T-helper 1 cell treated with Interleukin-12 subunit alpha and Interleukin-12 subunit beta and Interleukin-4 antibody, amounts not matched to agents 30 ng/mL and 1 ng/mL, for 36 hours (primary cell): Measurements from ENCODE around the gene AK5. TPM values are rescaled to one million over a fixed set of nuclear protein-coding genes. Genes with fewer than 3 reads are reported as not detected.
"Not testable (repeated sequence)": the region's sequence is repeated elsewhere in the genome, so short reads cannot be mapped to it uniquely, and the experiment has no call there.

Experiments used
- intact Hi-C: fragments of 100-400 bp; cut with micrococcal nuclease; formaldehyde crosslinking; loops from one replicate; pipeline ENCODE4 v1.15.1; 2024
- total RNA-seq: library from RNA; stranded (reverse); gene quantifications from 2 replicates; pipeline ENCODE4 v1.2.3, GENCODE V29; 2022

The AK5 gene
- total RNA-seq, 1 donor from 2014 or later: 0.34 TPM

DNA sequence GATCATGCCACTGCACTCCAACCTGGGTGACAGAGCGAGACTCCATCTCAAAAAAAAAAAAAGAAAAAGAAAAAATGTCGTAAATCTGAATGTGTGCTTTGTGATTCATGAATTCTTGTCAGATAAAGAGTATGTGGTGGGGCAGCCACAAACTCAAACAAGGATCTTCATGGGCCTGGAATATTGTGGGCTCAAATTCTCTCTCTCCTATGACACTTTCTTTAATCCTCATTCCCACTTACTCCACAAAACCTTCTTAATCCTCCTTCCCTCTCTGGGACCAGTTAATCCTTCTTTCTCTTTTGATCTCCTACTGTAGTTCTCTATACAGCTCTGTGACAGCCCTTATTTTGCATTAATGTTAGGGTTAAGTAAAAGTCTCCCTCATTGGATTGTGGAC is 112.3 kb downstream of the AK5 start:
- intact Hi-C loops: no loop called here

DNA sequence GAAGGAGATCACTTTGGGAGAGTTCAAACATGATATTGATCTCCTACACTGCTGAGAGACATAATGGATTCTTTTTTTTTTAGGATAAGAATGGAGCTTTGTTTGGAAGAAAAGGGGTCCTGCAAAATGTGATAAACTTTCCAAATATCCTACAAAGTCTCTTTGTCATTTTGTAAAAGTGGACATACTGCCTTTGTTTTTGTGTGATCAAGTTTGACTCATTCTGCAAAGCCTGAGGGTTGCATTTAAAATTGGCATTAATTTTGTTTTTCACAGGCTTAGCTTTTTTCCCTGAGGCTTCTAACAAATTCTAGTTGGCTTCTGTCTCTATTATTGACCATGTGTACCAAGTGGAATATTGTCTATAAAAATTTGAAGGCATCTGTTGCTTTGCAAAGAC is 113.2 kb downstream of the AK5 start:
- intact Hi-C loops: no loop called here

DNA sequence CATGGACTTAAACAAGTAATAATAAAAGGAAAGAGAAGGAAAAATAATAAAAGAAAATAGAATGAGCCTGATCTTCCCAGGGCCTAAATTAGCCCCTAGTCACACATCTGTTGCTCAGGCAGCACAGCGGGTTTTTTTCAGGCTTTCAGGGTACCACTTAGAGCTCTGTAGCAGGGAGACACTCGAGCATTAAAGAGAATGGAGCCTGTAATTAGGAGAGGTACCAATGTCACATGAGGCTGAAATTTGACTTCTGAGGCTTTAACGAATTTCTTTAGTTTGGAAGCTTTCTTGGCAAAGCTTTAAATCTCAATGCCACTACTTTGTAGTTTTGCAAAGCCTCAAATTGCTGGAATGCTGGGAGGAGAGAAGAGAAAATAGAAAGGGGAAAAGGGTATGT is 116.3 kb downstream of the AK5 start:
- intact Hi-C loops: no loop called here

DNA sequence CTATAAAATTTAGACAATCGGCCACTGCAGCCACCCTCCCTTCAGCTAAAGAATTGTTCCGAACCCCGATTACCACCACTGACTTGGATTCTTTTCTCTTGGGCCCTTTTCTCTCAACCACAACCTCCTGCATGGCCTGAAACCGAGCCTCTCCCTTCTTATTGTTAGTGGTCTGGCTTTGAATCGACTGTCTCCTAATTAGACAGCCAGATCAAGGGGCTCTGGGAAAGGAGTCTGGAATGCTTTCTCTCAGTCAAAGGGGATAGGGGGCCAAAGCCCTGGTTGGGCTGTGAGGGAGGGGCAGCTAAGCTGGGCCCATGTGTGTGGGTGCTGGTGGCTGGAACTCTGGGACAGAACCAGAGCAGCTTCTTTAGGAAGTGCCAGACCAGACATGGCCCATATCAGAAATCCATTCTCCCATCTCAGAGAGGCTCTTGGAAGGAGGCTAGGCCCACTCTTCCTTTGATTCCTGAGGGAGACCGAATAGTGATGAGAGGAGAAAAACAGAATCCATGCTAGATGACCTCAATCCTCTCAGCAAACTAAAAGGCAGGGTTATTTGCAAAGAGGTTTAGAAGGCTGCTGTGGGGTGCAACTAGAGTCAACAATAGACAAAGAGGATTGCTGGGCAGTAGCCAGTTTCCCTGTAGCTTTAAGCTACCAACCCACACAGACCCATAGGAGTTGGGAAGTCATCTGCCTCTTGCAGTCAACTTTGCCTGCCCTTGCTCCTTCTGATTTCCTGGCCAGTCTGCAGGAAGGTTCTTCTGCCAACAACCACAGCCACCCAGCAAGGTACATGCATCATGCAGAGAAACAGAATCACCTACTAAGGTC is 117.6 kb downstream of the AK5 start:
- intact Hi-C loops: no loop called here

- intact Hi-C loops: no loop called here
Measured at GRCh38 chr1:77400781-77401180, 119.0 kb downstream of the AK5 start.

- intact Hi-C loops: no loop called here
Measured at GRCh38 chr1:77401384-77401783, 119.6 kb downstream of the AK5 start.

DNA sequence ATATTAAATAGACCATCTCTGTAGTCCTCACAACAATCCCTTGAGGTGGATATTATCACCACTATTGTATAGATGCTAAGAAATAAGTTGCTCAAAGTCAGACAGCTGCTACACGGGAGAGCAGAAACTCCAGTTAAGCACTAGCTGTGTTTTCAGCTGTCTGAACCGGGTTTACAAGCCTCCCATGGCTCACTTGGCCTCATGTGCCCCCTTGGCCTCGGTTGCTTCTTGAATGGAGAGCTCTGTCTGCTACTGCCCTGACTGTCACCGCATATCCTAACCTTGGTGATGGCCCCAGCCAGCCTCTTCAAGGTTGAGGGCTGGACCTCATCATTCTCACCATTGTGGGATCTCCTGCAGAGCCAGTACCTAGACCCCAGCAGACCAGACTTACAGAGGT is 123.4 kb downstream of the AK5 start:
- intact Hi-C loops: no loop called here

- intact Hi-C loops: no loop called here
Measured at GRCh38 chr1:77406661-77407060, 124.8 kb downstream of the AK5 start.

DNA sequence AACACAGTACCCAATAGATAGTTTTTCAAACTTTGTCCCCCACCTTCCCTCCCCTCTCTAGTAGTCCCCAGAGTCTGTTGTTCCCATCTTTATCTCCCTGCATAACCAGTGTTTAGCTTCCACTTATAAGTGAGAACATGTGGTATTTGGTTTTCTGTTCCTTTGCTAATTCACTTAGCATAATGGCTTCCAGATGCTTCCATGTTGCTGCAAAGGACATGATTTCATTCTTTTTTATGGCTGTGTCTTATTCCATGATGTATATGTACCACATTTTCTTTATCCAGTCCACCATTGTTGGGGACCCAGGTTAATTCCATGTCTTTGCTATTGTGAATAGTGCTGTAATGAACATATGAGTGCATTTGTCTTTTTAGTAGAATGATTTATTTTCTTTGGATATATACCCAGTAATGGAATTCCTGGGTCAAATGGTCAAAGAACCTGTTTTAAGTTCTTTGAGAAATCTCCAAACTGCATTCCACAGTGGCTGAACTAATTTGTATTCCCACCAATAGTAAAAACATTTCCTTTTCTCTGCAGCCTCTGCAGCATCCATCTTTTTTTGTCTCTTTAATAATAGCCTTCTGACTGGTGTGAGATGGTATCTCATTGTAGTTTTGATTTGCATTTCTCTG is 126.0 kb downstream of the AK5 start:
- intact Hi-C loops: no loop called here

DNA sequence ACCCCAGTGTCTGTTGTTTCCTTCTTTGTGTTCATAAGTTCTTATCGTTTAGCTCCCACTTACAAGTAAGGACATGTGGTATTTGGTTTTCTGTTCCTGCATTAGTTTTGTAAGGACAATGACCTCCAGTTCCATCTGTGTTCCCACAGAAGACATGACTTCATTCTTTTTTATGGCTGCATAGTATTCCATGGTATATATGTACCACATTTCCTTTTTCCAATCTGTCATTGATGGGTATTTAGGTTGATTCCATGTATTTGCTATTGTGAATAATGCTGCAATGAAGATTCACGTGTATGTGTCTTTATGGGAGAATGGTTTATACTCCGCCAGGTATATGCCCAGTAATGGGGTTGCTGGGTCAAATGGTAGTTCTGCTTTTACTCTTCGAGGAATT is 127.1 kb downstream of the AK5 start:
- intact Hi-C loops: not testable (repeated sequence)

DNA sequence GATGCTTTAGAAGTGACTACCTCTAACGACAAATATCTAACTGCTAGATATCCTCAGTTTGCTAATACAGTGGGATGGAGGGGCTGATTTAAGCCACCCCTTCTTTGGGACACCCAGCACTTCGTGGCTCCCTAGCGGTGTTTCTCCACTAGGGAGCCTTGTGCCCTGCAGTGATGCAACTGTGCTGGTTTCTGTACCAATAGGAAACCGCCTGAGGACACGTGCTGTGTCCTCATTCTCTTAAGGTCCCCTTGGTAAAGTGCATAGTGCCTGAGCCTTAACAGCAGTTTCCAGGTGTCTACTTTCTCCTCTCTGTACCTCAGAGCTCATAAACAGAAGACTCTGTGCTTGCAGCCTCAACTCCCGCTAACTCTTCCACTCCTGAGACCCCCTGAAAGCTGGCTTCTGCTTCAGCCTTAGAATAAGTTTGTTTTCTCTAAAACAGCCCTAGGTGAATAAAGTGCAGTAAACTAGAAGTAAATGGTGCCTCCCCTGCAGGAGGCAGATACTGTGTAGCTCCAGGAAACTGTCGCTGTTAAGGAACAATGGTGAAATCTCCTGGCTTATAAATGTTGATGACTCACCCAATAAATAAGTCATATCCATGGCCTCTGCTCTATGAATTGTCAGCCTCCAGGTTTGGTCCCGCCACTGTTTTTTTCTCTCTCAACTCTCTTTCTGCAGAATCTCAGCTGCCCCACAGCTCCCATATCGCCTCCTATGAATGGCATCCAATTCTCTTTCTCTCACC is 130.4 kb downstream of the AK5 start:
- intact Hi-C loops: no loop called here

GRCh38 chr1:77412820-77413530 is 131.2 kb downstream of the AK5 start:
- intact Hi-C loops: no loop called here

DNA sequence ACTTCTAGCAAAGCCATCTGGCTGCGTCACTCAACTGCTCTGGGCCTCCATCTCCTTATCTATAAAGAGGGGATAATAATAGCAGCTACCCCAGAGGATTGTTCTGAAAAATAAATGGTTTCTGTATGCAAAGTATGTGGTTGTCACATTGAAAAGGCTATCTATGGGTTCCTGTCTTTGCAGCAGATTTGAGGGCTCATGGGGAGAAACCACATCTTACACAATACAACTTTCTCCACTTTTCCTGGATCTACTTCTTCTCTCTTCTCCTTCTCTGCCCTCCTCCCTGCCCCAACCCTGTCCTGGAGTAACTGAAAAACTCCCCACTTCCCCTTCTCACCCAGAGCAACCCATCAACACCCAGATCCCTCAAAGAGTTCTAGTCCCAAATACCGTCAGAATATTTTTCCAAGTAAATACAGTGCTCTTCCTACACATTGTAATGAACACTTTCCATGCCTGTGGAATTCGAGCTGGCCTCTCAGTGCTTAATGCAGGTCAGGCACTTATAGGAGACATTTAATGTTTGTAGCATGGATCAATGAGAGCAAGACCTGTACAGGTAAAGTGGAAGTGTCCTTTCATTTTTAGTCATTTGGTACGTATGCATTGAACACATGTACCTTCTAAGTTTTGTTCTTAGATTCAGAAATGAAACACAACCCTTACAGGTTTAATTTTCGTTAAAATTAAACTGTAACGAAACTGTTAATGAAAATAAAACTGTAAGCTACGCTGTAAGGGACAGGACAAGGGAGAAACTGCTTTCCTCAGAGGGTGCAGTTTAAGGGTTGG is 131.9 kb downstream of the AK5 start:
- intact Hi-C loops: no loop called here

GRCh38 chr1:77415579-77415978 is 133.8 kb downstream of the AK5 start:
- intact Hi-C loops: no loop called here

DNA sequence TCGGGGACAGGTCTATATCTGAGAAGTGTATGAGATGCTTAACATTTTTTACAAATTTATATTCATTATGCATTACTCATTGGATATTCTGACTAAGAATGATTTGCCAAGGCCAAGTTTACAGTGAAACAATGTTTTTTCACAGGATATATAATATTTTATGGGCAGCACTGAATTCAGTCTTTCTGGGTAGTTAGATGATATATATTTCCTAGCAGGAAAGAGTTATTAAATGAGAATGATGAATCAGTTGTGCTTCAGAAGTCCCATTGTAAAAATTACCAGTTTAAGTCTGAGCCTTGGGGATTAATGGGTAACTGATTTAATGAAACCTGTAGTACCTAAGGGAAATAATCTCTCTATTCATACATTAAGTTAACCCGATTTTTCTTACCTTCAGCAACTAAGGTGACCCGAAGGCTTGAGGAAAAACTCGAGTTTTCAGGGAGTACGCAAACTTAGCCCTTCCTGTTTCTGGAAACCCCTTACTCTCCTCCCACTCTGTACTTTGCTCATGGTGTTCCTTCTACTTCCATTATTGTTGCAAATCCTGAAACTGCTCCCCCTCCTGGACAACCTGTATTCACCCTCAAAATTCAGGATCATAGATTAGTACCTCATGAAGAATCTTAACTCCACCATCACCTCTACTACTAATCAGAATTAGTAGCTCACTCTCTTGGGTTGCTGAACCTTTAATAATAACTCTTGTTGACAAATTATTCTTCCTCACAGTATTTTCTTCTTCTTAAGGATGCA is 135.1 kb downstream of the AK5 start:
- intact Hi-C loops: no loop called here

DNA sequence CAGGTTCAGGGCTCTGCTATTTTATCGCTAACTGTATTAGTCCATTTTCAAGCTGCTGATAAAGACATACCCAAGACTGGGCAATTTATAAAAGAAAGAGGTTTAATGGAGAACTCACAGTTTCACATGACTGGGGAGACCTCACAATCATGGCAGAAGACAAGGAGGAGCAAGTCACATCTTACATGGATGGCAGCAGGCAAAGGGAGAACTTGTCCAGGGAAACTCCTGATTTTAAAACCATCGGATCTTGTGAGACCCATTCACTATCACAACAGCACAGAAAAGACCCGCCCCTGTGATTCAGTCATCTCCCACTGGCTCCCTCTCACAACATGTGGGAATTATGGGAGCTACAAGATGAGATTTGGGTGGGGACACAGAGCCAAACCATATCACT is 136.2 kb downstream of the AK5 start:
- intact Hi-C loops: not testable (repeated sequence)

- intact Hi-C loops: loop anchor here (1.0 kb wide), 1 partner anchor 10 kb away; no protein-coding TSS in a partner anchor
Measured at GRCh38 chr1:77421504-77422233, 139.8 kb downstream of the AK5 start.

DNA sequence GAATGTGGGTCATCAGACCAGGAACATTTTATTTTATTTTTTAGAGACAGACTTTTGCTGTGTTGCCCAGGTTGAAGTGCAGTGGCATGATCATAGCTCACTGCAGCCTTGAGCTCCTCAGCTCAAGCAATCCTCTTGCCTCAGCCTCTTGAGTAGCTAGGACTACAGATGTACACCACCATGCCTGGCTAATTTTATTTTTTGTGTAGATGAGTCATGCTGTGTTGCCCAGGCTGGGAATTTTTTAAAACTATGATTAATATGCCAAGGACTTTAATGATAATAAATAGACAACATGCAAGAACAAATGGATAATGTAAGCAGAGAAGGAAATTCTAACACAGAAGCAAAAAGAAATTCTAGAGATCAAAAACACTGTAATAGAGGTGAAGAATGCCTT is 142.4 kb downstream of the AK5 start:
- intact Hi-C loops: no loop called here

DNA sequence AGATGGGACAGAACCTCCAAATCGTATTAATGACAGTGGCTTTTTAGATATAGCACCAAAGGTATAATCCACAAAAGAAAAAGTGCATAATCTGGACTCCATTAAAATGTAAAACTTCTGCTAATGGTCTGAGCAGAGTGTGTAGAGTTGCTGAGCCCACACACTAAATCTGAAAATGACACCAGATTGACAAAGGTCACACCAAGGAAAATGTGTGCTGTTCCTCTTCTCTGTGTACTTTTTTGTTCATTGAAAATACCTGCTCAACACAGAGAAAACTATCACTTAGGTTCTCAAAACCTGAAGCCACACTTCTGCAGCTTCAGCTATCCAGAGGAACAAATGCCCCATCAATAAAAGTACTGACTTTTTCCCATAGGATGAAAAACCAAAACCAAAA is 146.2 kb downstream of the AK5 start:
- intact Hi-C loops: no loop called here
